ENCODE measurements around the gene TEX38. TPM values are rescaled to one million over a fixed set of nuclear protein-coding genes. Genes with fewer than 3 reads are reported as not detected.

TEX38 gene
- total and polyA plus RNA-seq, 10 of the 15 experiments (the other 5 are each of a cell fraction or from before 2014, with no cell fraction given), result 0.07 to 0.32 (median 0.15) TPM; not detected in 7

DNA sequence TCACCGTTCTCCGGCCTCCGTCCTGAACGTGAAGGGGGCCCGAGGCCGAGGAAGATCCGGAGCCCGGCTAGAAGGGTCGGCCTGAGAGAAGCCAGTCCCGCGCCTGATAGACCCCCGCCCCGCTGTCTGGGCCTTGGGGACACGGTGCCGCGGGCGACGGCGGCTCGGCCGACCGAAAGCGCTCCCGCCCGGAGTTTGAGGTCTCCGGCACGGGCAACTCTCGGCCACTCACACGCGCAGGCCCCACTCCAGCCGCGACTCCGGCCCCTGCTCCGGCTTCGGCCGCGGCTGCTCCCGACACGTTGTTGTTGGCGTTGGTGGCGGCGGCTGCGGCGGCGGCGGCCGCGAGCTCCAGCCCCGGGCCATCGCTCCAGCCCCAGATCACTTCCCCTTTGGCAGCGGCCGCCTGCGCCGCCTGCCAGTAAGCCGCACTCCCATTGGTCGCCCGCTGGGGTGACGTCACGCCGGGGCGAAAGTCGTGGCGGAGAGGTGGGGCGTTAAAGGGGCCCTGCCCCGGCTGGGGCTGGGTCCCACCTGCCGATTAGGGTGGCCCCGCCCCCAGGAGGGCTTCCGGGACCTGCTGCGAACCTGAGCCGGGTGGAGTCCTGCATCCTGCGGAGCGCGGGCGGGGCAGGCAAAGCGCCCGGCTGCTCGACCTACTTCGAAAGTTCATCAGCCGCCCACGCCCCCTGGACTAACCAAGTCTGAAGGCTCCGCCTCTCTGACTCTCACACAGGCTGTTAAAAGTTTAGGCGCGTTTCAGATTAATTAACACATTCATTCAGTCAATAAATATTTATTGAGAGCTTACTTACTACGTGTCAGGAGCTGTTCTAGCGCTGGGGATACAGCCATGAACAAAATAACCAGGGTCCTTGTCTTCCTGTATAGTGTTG lies 47.3 kb downstream of the TEX38 start, which contains the start of gene EFCAB14 (continued):
- TF ChIP-seq GABPA (IDR thresholded peaks at IDR 0.05; ENCODE audit: low read depth) (peak; percentile 61; the same call in 1 of the 2 replicates), CBFB (IDR thresholded peaks at IDR 0.05; ENCODE audit: low read depth) (no peak), SMAD5 (IDR thresholded peaks at IDR 0.05; ENCODE audit: low read depth) (0 out of 2 replicates have a peak, but pooled peaks have one; percentile 39), POLR2A (IDR thresholded peaks at IDR 0.05; ENCODE audit: low read depth, low read length) (peak; percentile 96), SUPT20H (IDR thresholded peaks at IDR 0.05; ENCODE audit: borderline replicate concordance, control insufficient read depth, low read depth, low read length) (no peak), DPF2 (IDR thresholded peaks at IDR 0.05) (peak; percentile 73), RELA (IDR thresholded peaks at IDR 0.05; ENCODE audit: borderline replicate concordance, partially characterized antibody) (peak; percentile 64), TBL1XR1 (IDR thresholded peaks at IDR 0.05; ENCODE audit: low read depth, low read length) (0 out of 2 replicates have a peak, but pooled peaks have one; percentile 29), POU2F2 (IDR thresholded peaks at IDR 0.05; ENCODE audit: borderline replicate concordance, low read depth, low read length) (peak; percentile 22; the same call in 2 of the 3 replicates), PAX5 (IDR thresholded peaks at IDR 0.05; ENCODE audit: borderline replicate concordance, low read depth, low read length) (0 out of 2 replicates have a peak, but pooled peaks have one; percentile 17), MYC (IDR thresholded peaks at IDR 0.05; ENCODE audit: insufficient read depth, insufficient read length, insufficient replicate concordance, low read length, severe bottlenecking) (peak; percentile 19), CREM (IDR thresholded peaks at IDR 0.05; ENCODE audit: low read depth) (peak; percentile 96), CHD2 (IDR thresholded peaks at IDR 0.05; ENCODE audit: borderline replicate concordance, low read depth, low read length) (peak; percentile 83), BACH1 (IDR thresholded peaks at IDR 0.05; ENCODE audit: borderline replicate concordance) (peak; percentile 86), POLR2AphosphoS5 (IDR thresholded peaks at IDR 0.05; ENCODE audit: low read length) (peak; percentile 76), NR2C1 (IDR thresholded peaks at IDR 0.05) (peak; percentile 81), ZNF384 (IDR thresholded peaks at IDR 0.05; ENCODE audit: borderline replicate concordance, low read depth, low read length) (no peak), RBBP5 (conservative IDR thresholded peaks at IDR 0.05) (0 out of 2 replicates have a peak, but pooled peaks have one; percentile 64), SUZ12 (IDR thresholded peaks at IDR 0.05; ENCODE audit: unreplicated experiment) (no peak), RB1 (IDR thresholded peaks at IDR 0.05; ENCODE audit: borderline replicate concordance) (0 out of 2 replicates have a peak, but pooled peaks have one; percentile 32), MTA2 (IDR thresholded peaks at IDR 0.05; ENCODE audit: low read depth) (no peak), HCFC1 (IDR thresholded peaks at IDR 0.05; ENCODE audit: low read length) (peak; percentile 61), PML (IDR thresholded peaks at IDR 0.05; ENCODE audit: low read length) (peak; percentile 68; the same call in 1 of the 2 replicates)
- TF ChIP-seq, protein P1, sequence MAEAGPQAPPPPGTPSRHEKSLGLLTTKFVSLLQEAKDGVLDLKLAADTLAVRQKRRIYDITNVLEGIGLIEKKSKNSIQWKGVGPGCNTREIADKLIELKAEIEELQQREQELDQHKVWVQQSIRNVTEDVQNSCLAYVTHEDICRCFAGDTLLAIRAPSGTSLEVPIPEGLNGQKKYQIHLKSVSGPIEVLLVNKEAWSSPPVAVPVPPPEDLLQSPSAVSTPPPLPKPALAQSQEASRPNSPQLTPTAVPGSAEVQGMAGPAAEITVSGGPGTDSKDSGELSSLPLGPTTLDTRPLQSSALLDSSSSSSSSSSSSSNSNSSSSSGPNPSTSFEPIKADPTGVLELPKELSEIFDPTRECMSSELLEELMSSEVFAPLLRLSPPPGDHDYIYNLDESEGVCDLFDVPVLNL (IDR thresholded peaks at IDR 0.05; ENCODE audit: low read depth, low read length), result no peak
- TF ChIP-seq, protein P2, sequence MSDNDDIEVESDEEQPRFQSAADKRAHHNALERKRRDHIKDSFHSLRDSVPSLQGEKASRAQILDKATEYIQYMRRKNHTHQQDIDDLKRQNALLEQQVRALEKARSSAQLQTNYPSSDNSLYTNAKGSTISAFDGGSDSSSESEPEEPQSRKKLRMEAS (IDR thresholded peaks at IDR 0.05; ENCODE audit: low read depth, low read length), result peak; percentile 24; the same call in 1 of the 2 replicates
- TF ChIP-seq, protein P3, sequence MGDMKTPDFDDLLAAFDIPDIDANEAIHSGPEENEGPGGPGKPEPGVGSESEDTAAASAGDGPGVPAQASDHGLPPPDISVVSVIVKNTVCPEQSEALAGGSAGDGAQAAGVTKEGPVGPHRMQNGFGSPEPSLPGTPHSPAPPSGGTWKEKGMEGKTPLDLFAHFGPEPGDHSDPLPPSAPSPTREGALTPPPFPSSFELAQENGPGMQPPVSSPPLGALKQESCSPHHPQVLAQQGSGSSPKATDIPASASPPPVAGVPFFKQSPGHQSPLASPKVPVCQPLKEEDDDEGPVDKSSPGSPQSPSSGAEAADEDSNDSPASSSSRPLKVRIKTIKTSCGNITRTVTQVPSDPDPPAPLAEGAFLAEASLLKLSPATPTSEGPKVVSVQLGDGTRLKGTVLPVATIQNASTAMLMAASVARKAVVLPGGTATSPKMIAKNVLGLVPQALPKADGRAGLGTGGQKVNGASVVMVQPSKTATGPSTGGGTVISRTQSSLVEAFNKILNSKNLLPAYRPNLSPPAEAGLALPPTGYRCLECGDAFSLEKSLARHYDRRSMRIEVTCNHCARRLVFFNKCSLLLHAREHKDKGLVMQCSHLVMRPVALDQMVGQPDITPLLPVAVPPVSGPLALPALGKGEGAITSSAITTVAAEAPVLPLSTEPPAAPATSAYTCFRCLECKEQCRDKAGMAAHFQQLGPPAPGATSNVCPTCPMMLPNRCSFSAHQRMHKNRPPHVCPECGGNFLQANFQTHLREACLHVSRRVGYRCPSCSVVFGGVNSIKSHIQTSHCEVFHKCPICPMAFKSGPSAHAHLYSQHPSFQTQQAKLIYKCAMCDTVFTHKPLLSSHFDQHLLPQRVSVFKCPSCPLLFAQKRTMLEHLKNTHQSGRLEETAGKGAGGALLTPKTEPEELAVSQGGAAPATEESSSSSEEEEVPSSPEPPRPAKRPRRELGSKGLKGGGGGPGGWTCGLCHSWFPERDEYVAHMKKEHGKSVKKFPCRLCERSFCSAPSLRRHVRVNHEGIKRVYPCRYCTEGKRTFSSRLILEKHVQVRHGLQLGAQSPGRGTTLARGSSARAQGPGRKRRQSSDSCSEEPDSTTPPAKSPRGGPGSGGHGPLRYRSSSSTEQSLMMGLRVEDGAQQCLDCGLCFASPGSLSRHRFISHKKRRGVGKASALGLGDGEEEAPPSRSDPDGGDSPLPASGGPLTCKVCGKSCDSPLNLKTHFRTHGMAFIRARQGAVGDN (IDR thresholded peaks at IDR 0.05), result 0 out of 2 replicates have a peak, but pooled peaks have one; percentile 20

All from GM12878 (cell line).